Calu3 (cell line): ENCODE measurements around the gene S1PR2. TPM values are rescaled to one million over a fixed set of nuclear protein-coding genes. Genes with fewer than 3 reads are reported as not detected.
A peak's percentile ranks its signal among the peaks of the same experiment; 100 is the strongest.
"Not testable (repeated sequence)": the region's sequence is repeated elsewhere in the genome, so short reads cannot be mapped to it uniquely, and the experiment has no call there.

ENCODE experiments used
- BruUV-seq: library from RNA; stranded (reverse); fragments of 400-500 nt; replicated peaks from 2 replicates; lab custom pipeline; 2021; lab: Mats Ljungman, UMichigan
- CTCF ChIA-PET: fragments of 300-600 bp; sonication (Branson Sonifier 250); formaldehyde crosslinking; loops from one replicate; lab custom pipeline; 2022; ENCODE audit warnings: antibody characterized with exemption; lab: Charles Lee
- DNase-seq: peaks from one replicate; pipeline ENCODE4 v3.0.0; 2022
- H3K27ac Mint-ChIP-seq: one replicate; pipeline ENCODE4 v1.8.0; 2022; ENCODE audit warnings: mixed read lengths; ENCODE audit not compliant: unreplicated experiment
- H3K27me3 Mint-ChIP-seq: one replicate; pipeline ENCODE4 v1.8.0; 2022; ENCODE audit warnings: mixed read lengths; ENCODE audit not compliant: unreplicated experiment
- H3K36me3 Mint-ChIP-seq: one replicate; pipeline ENCODE4 v1.8.0; 2022; ENCODE audit warnings: mild to moderate bottlenecking, moderate library complexity, mixed read lengths; ENCODE audit not compliant: insufficient read depth, unreplicated experiment
- H3K4me1 Mint-ChIP-seq: one replicate; pipeline ENCODE4 v1.8.0; 2022; ENCODE audit warnings: mild to moderate bottlenecking, low read depth, mixed read lengths; ENCODE audit not compliant: unreplicated experiment
- H3K4me3 Mint-ChIP-seq: one replicate; pipeline ENCODE4 v1.8.0; 2022; ENCODE audit warnings: mild to moderate bottlenecking, low read depth, moderate library complexity, mixed read lengths; ENCODE audit not compliant: unreplicated experiment
- H3K9me3 Mint-ChIP-seq: one replicate; pipeline ENCODE4 v1.8.0; 2022; ENCODE audit warnings: low read depth, mixed read lengths; ENCODE audit not compliant: unreplicated experiment
- intact Hi-C: fragments of 100-400 bp; cut with micrococcal nuclease; formaldehyde crosslinking; loops from one replicate; pipeline ENCODE4 v1.10.0; 2022; ENCODE audit not compliant: unreplicated experiment
- total RNA-seq: library from RNA; stranded (reverse); gene quantifications from 2 replicates; pipeline ENCODE4 v1.2.3, GENCODE V29; 2022
- TF ChIP-seq, protein P1 (sequence below): fragments of 200-600 bp; IDR thresholded peaks from one replicate; pipeline ENCODE4 v1.8.0; 2022; ENCODE audit warnings: antibody characterized with exemption; ENCODE audit not compliant: unreplicated experiment

The S1PR2 gene
- total RNA-seq, 1 experiment from 2014 or later = 4.8 TPM

DNA sequence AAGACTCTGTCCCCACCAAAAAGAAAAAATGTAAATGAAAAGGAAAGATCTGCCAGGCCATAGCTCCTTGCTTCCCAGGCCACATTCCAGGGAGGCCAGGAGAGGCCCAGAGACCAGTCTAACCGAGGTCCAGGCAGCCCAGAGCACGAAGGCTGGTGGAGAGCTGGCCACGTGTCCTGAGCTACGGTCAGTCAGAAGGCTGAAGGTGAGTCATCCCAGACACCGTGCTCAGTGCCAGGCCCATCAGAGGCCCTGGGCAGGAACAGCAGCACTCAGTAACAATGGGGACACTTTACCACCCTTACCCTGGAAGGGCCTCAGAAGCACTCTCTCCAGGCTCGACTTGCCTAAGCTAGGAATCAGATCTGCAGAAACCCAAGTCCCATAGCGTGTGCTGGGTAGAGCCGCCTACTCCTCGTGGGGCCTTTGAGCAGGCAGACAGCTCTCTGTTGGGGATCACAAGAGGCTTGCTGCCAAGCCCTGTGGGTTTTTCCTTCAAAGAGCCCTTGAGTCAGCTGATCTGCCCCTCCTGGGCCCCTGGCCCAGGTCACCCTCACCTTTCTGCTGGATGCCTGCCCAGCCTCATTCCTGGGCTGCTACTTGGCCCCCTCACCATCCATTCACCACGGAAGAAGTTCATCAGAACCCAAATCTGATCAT, 24.8 kb downstream of the S1PR2 start:
- peak; percentile 70 for DNase-seq
- CTCF ChIA-PET = interaction anchor here (0.6 to 1.3 kb wide), 3 partner anchors 12 to 249 kb away, joined by 3 to 5 read pairs (median 5); partner anchors contain the start of gene DNMT1
- Mint-ChIP-seq H3K9me3 (peaks cover 7% of the 10 kb centered on the region), H3K4me1 (peaks cover 19% of the 10 kb centered on the region), H3K4me3 (no peak overlapping the region), H3K36me3 (peaks cover 10% of the 10 kb centered on the region), H3K27me3 (no peaks in the 10 kb centered on the region), H3K27ac (peak overlapping the region; percentile 71)
- no TSS peak for BruUV-seq
- intact Hi-C loops = no loop called here
- TF ChIP-seq, protein P1, sequence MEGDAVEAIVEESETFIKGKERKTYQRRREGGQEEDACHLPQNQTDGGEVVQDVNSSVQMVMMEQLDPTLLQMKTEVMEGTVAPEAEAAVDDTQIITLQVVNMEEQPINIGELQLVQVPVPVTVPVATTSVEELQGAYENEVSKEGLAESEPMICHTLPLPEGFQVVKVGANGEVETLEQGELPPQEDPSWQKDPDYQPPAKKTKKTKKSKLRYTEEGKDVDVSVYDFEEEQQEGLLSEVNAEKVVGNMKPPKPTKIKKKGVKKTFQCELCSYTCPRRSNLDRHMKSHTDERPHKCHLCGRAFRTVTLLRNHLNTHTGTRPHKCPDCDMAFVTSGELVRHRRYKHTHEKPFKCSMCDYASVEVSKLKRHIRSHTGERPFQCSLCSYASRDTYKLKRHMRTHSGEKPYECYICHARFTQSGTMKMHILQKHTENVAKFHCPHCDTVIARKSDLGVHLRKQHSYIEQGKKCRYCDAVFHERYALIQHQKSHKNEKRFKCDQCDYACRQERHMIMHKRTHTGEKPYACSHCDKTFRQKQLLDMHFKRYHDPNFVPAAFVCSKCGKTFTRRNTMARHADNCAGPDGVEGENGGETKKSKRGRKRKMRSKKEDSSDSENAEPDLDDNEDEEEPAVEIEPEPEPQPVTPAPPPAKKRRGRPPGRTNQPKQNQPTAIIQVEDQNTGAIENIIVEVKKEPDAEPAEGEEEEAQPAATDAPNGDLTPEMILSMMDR = no peak

DNA sequence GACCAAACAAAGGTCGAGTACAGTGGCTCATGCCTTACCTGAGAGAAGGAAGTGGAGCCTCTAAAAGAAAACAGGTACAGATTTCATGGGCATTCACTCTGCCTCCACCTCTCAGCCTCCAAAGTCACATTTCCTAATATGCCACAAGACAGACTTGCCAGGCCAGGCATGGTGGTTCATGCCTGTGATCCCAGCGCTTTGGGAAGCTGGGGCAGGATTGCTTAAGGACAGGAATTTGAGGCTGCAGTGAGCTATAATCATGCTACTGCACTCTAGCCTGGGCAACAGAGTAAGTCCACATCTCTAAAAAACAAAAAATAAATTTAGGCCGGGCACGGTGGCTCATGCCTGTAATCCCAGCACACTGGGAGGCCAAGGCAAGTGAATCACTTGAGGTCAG, 25.5 kb downstream of the S1PR2 start:
- H3K4me1 Mint-ChIP-seq = peaks cover 19% of the 10 kb centered on the region
- no TSS peak for BruUV-seq
- H3K27me3 Mint-ChIP-seq = no peaks in the 10 kb centered on the region
- DNase-seq = no peak
- H3K9me3 Mint-ChIP-seq = peaks cover 7% of the 10 kb centered on the region
- TF ChIP-seq, protein P1 = no peak
- H3K27ac Mint-ChIP-seq = peak overlapping the region; percentile 71
- intact Hi-C loops = no loop called here
- CTCF ChIA-PET = interaction anchor here (1.2 to 1.3 kb wide), 2 partner anchors 11 to 45 kb away, joined by 3 to 5 read pairs; partner anchors contain the start of gene DNMT1
- no peak overlapping the region for H3K4me3 Mint-ChIP-seq
- H3K36me3 Mint-ChIP-seq = peaks cover 10% of the 10 kb centered on the region

DNA sequence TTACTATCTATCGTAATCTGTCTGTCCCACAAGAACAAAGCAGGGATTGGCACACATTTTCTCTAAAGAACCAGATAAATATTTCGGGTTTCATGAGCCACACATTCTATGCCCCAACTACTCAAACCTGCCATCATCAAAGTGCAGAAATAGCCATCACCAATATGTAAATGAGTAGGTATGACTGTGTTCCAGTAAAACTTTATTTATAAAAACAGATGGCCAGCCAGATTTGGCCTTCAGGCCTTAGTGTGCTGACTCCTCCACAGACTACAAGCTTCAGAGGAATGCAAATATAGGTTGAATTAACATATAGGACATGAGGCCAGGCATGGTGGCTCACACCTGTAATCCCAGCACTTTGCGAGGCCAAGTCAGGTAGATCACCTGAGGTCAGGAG, 27.4 kb downstream of the S1PR2 start:
- no TSS peak for BruUV-seq
- Mint-ChIP-seq H3K9me3 (peaks cover 7% of the 10 kb centered on the region), H3K4me3 (no peak overlapping the region), H3K36me3 (peaks cover 10% of the 10 kb centered on the region), H3K4me1 (peaks cover 19% of the 10 kb centered on the region), H3K27ac (no peak overlapping the region), H3K27me3 (no peaks in the 10 kb centered on the region)
- intact Hi-C loops = no loop called here
- no peak for DNase-seq
- CTCF ChIA-PET = no interaction called here
- TF ChIP-seq, protein P1 = no peak

DNA sequence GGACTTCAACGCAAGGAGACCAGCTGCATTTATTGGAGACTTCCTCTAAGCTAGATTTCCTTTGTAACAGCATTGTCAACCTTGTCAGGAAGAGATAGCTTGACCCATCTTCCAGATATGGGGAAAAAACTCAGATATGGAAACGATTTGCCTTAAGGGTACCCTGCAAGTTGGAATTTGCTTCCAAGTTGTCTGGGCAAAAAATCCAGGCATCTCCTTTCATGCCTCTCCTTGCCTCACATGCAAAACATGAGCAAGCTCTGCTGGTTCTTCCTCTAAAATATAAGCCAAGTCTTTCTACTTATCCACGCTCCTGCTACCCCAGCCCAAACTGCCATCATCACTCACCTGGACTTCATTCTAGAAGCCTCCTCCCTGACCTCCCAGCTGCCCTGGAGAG, 30.0 kb downstream of the S1PR2 start:
- Mint-ChIP-seq H3K4me3 (no peak overlapping the region), H3K36me3 (peaks cover 6% of the 10 kb centered on the region), H3K27me3 (no peaks in the 10 kb centered on the region), H3K27ac (no peak overlapping the region), H3K9me3 (peaks cover 5% of the 10 kb centered on the region), H3K4me1 (peaks cover 11% of the 10 kb centered on the region)
- no peak for DNase-seq
- intact Hi-C loops = no loop called here
- TF ChIP-seq, protein P1 = no peak
- BruUV-seq = no TSS peak
- CTCF ChIA-PET = interaction anchor here (0.6 kb wide), 1 partner anchor 46 kb away, joined by 3 read pairs; no protein-coding TSS in a partner anchor

DNA sequence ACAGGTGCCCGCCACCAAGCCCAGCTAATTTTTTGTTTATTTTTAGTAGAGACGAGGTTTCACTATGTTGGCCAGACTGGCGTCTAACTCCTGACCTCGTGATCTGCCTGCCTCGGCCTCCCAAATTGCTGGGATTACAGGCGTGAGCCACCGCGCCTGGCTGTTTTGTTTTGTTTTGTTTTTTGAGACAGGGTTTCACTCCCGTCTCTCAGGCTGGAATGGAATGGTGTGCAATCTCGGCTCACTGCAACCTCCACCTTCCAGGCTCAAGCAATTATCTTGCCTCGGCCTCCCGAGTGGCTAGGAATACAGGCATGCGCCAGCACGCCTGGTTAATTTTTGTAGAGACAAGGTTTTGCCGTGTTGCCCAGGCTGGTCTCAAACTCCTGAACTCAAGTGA, 31.0 kb downstream of the S1PR2 start:
- DNase-seq, H3K36me3 Mint-ChIP-seq, BruUV-seq, H3K27me3 Mint-ChIP-seq, H3K4me1 Mint-ChIP-seq, H3K4me3 Mint-ChIP-seq, CTCF ChIA-PET, H3K9me3 Mint-ChIP-seq, H3K27ac Mint-ChIP-seq, intact Hi-C loops: not testable (repeated sequence)

DNA sequence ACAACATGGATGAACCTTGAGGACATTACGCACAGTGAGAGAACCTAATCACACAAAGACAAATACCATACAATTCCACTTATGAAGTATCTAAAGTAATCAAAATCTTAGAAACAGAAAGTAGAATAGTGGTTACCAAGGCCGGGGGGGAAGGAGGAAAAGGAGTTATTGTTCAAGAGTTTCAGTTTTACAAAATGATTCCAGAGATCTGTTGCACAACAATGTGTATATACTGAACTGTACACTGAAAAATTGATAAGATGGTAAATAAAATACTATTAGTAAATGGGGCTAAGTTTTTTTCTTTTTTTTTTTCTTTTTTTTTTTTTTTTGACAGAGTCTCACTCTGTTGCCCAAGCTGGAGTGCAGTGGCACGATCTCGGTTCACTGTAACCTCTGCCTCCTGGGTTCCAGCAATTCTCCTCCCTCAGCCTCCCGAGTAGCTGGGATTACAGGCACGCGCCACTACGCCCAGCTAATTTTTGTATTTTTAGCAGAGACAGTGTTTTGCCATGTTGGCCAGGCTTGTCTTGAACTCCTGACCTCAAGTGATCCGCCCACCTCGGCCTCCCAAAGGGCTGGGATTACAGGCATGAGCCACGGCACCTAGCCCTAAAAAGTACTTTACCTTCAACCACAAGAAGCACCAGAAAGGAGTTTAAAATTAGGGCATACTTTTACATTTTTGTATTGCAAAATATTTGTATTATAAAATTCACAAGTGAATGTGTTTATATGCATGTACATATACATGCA, 32.1 kb downstream of the S1PR2 start:
- H3K27me3 Mint-ChIP-seq, BruUV-seq, DNase-seq, H3K27ac Mint-ChIP-seq, CTCF ChIA-PET, H3K4me1 Mint-ChIP-seq, H3K9me3 Mint-ChIP-seq, intact Hi-C loops, H3K4me3 Mint-ChIP-seq: not testable (repeated sequence)
- H3K36me3 Mint-ChIP-seq = peaks cover 10% of the 10 kb centered on the region
